Diencephalon (tissue), 1 donor: ENCODE measurements around the gene MAP4K1. TPM values are rescaled to one million over a fixed set of nuclear protein-coding genes. Genes with fewer than 3 reads are reported as not detected.

ENCODE experiments used
- total RNA-seq: library from RNA; depleted of rRNA; stranded (reverse); fragments of >200 nt; gene quantifications from one replicate; pipeline ENCODE4 v1.2.3, GENCODE V29; 2014

The MAP4K1 gene
- total RNA-seq: 1.2 TPM

DNA sequence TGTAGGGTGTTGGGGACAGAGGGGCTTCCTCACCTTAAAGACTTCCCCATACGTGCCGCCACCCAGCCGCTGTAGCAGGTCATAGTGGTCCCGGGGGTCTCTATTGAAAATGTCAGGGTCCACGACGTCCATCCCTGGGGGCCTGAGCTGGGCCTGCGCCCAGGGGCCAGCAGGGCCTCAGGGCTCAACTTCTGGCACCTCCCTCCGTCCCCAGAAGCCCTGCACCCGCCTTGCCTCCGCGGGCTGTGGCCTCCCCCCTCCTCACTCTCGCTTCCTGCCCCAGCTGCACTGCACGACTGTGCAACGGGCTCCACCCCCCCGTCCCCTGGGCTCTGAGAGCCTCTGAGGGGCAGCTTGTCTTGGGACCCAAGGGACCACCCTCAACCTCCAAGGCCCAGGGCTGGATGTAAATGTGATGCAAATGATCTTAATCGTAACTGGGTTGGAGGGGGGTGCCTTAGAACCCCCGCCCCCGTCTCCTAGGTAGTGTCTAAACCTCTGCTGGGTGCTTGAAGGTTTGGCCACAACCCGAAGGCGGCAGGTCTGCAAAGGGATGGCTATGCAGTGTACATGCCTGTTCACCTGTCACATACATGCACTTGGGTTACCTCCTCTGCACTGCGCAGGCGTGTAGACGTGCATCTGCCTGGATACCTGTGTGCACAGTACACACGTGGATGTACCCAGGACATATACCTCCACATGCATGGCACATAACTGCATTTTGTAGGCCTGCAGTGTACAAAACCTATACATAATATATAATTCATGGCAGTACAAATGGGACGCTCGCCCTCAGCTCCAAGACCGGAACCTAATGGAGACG lies at the start of gene MAP4K1:
Gene MAP4K1 (minus strand): TSS at position 190 of the 826 bp plus-strand sequence. CDS start 58 bp downstream, at position 132.

DNA sequence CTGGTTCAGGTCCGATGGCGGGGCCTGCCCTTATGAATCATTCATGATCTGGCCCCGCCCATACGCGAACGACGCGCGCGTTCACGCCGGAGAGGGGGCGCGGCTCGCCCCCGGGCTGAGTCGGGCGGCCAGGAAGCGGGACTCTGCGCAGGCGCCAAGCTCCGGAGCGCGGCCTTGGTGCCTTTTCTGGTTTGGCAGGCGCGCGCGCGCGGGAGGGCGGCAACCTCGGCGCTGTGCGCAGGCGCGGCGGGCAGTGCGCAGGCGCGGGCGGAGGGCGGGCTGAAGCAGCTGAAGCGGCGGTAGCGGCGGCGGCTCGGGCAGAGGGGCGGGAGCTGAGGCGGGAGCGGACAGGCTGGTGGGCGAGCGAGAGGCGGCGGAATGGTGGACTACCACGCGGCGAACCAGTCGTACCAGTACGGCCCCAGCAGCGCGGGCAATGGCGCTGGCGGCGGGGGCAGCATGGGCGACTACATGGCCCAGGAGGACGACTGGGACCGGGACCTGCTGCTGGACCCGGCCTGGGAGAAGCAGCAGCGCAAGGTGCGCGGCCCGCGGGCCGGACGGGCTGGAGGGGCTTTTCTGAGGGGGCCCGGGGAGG lies 29.7 kb upstream of the MAP4K1 start, which contains the start of gene ACTN4:
Gene ACTN4 (plus strand): TSS at position 282 of the 598 bp plus-strand sequence. CDS start 97 bp downstream, at position 379.

DNA sequence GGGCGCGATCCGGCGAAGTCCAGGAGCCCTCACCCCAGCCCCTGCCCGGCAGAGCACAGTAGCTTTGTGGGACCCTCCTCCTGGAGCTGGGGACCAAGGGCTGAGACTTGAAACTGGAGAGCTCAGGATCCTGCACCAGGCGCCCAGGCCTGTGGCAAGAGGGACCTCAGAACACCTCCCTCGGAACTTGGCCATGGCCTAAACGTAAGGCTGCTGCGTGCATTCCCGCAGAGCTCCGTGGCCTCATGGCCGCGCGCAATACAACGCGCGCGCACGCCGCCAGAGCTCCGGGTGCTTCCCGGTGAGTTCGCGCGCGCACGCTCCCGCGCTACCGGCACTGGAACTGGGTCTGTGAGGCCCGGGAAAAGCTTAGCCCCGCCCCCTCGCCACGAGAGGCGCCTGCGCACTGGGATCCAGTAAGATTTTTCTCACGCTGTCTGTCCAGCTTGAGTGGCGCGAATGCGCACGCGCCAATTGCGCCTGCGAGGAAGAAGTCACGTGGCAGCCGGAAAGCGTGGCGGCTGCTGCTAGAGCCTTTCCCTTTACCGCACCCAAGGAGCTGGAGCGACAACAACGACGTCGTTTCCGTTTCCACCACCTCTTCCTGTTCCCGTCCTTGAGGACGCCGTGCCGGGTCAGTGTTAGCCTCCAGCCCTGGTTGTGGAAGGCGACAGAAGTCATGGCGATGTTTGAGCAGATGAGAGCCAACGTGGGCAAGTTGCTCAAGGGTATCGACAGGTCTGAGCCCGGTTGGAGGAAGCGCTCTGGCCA lies 1.0 kb upstream of the MAP4K1 start, which contains the start of gene EIF3K:
Gene EIF3K (plus strand): TSS at position 599 of the 771 bp plus-strand sequence. CDS start 81 bp downstream, at position 680.

Other genes starting within 250 kb of the MAP4K1 start
- gene PSMD8, start 243.4 kb downstream of the MAP4K1 start, total RNA-seq: 151 TPM
- gene GGN, start 229.9 kb downstream of the MAP4K1 start, total RNA-seq: 1.2 TPM
- 2.5 TPM for gene SPRED3, start 229.3 kb downstream of the MAP4K1 start, total RNA-seq
- 19.1 TPM for gene FAM98C, start 214.9 kb downstream of the MAP4K1 start, total RNA-seq
- gene RASGRP4, start 191.7 kb downstream of the MAP4K1 start, total RNA-seq: 0.23 TPM
- gene RYR1, start 184.3 kb downstream of the MAP4K1 start, total RNA-seq: 4.6 TPM
- 126 TPM for gene EIF3K, start 1.2 kb upstream of the MAP4K1 start, total RNA-seq
- gene ACTN4, start 29.7 kb upstream of the MAP4K1 start, total RNA-seq: 79.6 TPM
- gene CAPN12, start 126.5 kb upstream of the MAP4K1 start, total RNA-seq: 1.2 TPM
- gene LGALS7, start 155.6 kb upstream of the MAP4K1 start, total RNA-seq: not detected
- not detected for gene LGALS7B, start 171.2 kb upstream of the MAP4K1 start, total RNA-seq
- 0.69 TPM for gene LGALS4, start 195.0 kb upstream of the MAP4K1 start, total RNA-seq
- 47.1 TPM for gene ECH1, start 213.8 kb upstream of the MAP4K1 start, total RNA-seq
- 273 TPM for gene HNRNPL, start 232.0 kb upstream of the MAP4K1 start, total RNA-seq